Renal cortex interstitium (tissue), 11 donors: ENCODE data around the gene EFNA3. TPM values are rescaled to one million over a fixed set of nuclear protein-coding genes. Genes with fewer than 3 reads are reported as not detected.

Source experiments
- DNase-seq, 11 donors: peaks; one replicate each; pipeline ENCODE4 v3.0.0-alpha.2; 2013; ENCODE audit warnings: low read depth in 9 of 11, low spot score in 4 of 11; ENCODE audit errors: extremely low read depth in 1 of 11
- polyA plus RNA-seq, 3 donors: library from polyadenylated mRNA; unstranded; fragments of 120-200 nt; gene quantifications; one replicate each; pipeline ENCODE4 v1.2.1, GENCODE V29; 2013; ENCODE audit not compliant: insufficient read length in 3 of 3

Gene EFNA3
- polyA plus RNA-seq, 3 donors, result 6.7 to 7.2 (median 7.2) TPM

- DNase-seq, result no peak
Observed at GRCh38 chr1:155043793-155044192, 34.8 kb upstream of the EFNA3 start.

- no peak for DNase-seq
Observed at GRCh38 chr1:155044365-155044764, 34.3 kb upstream of the EFNA3 start.

- peak in 3 of 11 donors; percentile 34 to 51 (median 41) for DNase-seq
Observed at GRCh38 chr1:155044812-155045657, 33.6 kb upstream of the EFNA3 start.

GRCh38 chr1:155048449-155049334 lies 29.9 kb upstream of the EFNA3 start:
- no peak for DNase-seq

DNA sequence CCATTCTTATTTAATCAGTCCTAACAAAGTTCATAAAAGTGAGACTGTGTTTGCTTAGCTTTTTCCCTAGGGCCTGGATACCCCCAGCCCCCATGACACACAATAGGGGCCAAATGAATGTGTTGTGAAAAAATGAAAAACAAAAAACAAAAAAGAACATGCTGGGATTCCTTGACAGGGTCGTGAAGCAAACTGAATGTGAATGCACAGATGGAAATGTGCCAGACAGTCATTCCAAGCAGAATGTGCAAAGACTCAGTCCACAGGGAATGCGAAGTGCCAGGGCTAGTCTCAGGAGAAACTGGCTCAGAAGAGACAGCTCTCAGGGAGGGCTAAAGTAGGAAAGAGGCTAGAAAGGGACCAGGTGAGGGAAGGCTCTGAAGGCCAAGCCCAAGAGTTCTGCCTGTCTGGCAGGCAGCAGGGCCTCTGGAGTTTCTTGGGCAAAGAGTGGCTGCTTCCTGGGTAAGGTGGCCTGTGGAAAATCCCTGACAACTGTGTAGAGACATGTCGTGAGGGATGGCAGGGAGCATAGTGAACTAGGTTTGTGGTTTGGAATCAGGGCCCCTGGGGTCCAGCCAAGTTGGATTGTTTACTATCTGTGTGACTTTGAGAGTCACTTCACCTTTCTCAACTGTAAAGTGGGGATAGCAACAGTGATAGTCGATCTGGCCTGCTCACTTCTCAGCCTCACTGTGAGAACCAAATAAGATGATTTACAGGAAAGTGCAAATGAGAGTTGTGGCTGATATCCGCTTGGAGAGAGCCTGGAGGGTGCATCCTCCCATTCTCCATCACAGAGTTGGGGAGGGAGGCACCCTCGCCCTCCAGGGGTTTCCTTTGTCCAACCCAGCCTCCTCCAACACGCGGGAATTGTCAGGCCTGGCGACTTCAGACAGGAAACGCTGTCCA lies 28.7 kb upstream of the EFNA3 start:
- DNase-seq, result no peak

DNA sequence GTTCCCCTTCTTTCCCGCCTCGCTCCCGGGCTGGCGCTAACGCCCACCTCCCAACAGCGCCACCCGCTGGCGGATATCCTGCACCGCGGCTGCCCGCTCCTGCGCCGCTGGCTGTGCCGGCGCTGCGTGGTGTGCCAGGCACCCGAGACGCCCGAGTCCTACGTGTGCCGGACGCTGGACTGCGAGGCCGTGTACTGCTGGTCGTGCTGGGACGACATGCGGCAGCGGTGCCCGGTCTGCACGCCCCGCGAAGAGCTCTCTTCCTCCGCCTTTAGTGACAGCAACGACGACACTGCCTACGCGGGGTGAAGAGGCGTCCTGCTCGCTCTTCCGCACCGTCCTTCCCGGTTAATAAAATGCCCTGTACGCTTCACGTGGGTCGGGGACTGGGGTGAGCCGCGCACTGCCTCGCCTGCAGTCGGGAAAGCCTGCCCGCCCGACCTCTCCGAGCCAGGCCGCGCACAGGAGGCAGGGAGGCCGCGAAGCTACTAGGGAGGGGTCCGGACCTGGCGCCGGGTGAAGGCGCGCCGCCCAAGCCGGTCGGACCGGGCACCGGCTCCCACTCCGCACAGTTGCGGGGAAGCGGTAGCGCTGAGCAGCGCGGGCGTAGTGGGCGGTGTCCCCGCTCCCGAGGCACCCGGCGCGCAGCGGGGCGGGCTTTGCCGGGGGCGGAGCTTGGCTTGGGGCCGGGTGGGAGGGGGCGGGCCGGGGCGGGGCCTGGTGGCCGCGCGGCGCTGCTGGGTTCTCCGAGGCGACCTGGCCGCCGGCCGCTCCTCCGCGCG lies 27.9 kb upstream of the EFNA3 start, which contains the start of gene ADAM15:
ADAM15 (plus strand) TSS at position 757 of the 782 bp plus-strand sequence. CDS start 71 bp downstream, outside the sequence.
- peak in 4 of 11 donors; percentile 59 to 72 (median 67) for DNase-seq

- no peak for DNase-seq
Observed at GRCh38 chr1:155051342-155051776, 27.3 kb upstream of the EFNA3 start.

DNA sequence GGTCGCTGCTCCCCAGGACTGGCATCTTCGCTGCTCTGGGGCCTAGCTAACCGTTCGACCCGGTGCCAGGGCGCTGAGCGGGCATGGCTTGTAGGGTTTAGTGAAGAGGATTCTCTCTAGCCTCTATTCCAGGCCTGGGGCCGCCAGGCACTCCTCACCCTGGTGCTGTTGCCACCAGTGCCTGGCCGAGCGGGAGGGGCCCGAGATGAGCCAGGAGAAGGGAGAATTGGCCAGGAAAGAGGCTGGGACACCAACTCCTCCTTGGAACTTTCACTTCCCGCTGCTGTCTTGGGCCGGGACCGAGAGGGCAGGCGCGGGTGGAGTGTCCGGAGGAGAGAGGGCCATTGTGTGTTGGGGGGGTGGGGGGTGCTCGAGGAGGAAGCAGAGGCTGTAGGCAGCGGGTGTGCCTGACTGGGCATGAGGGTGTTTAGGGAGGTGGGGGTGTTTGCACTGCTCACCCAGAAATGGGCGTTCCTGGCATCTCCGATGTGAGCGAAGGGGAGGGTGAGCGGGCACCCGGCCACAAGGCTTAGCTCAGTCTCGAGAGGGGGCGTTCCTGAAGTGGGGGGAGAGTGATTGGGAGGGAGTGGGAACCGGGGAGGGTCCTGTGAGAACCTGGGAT lies 26.7 kb upstream of the EFNA3 start:
- DNase-seq, result no peak

- no peak for DNase-seq
Observed at GRCh38 chr1:155052439-155053395, 25.9 kb upstream of the EFNA3 start.

GRCh38 chr1:155053531-155054105 lies 25.0 kb upstream of the EFNA3 start:
- no peak for DNase-seq

DNA sequence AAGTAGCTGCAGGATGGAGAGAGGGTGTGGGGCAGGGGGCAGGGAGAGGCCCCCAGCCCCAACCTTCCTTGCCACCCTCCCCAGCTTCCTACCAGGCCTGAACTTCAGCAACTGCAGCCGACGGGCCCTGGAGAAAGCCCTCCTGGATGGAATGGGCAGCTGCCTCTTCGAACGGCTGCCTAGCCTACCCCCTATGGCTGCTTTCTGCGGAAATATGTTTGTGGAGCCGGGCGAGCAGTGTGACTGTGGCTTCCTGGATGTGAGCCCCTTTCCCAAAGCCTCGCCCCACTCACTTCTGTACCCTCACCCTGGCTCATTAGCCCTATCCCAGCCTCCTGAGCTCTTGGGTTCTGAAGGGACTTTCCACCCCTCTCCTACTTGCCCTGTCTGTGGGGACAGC lies 21.5 kb upstream of the EFNA3 start:
- no peak for DNase-seq

- no peak for DNase-seq
Observed at GRCh38 chr1:155057788-155058211, 20.8 kb upstream of the EFNA3 start.

DNA sequence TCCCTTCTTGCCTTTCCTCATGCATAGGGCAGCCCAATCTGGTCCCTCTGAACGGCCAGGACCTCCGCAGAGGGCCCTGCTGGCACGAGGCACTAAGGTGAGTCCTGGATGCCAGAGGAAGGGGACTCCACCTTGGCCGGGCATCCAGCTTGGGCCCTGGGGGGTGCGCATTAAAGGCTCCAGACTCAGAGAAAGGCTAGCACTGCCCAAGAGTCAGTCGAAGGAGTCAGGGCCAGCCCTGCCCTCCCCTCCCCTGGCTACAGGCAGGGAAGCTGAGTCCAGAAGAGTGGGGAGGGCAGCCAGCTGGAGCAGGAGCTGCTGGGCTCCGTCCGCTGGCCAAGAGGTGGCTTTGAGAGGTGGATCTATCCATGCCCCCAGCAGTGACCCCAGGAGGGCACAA lies 17.9 kb upstream of the EFNA3 start:
- DNase-seq, result no peak

- DNase-seq, result peak in 2 of 11 donors; percentile 78 to 83
Observed at GRCh38 chr1:155061381-155062150, 17.1 kb upstream of the EFNA3 start.

DNA sequence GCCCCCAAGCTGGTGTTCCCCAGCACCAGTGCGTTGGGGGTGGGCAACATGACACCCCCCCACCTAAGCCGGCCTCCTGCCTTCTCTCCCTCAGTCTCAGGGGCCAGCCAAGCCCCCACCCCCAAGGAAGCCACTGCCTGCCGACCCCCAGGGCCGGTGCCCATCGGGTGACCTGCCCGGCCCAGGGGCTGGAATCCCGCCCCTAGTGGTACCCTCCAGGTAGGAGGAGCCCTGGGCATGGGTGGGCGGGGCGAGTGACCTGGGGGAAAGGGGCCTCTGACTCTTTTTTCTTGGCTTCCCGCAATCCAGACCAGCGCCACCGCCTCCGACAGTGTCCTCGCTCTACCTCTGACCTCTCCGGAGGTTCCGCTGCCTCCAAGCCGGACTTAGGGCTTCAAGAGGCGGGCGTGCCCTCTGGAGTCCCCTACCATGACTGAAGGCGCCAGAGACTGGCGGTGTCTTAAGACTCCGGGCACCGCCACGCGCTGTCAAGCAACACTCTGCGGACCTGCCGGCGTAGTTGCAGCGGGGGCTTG lies 16.4 kb upstream of the EFNA3 start:
- no peak for DNase-seq
